Trophoblast cell (in vitro differentiated cells and primary cell): ENCODE measurements around the gene MICALL2.

ENCODE experiments used
- DNase-seq, 2 donors: peaks; one replicate each; pipeline ENCODE4 v3.0.0-alpha.2; 2016
- H2AFZ ChIP-seq: 2 replicates; pipeline ENCODE4 v1.6.1; 2013; ENCODE audit warnings: low read length, moderate library complexity, mild to moderate bottlenecking; ENCODE audit not compliant: insufficient read depth, poor library complexity
- H2AK5ac ChIP-seq: 2 replicates; pipeline ENCODE4 v1.6.1; 2013; ENCODE audit warnings: mild to moderate bottlenecking, low read length
- H2BK120ac ChIP-seq: 2 replicates; pipeline ENCODE4 v1.6.1; 2013; ENCODE audit warnings: low read length, mild to moderate bottlenecking, moderate library complexity; ENCODE audit not compliant: insufficient read depth, poor library complexity
- H2BK12ac ChIP-seq: 2 replicates; pipeline ENCODE4 v1.6.1; 2013; ENCODE audit warnings: mild to moderate bottlenecking, low read length, moderate library complexity
- H2BK5ac ChIP-seq: 2 replicates; pipeline ENCODE4 v1.6.1; 2013; ENCODE audit warnings: low read length, low read depth, moderate library complexity, mild to moderate bottlenecking; ENCODE audit not compliant: poor library complexity
- H3K14ac ChIP-seq: 2 replicates; pipeline ENCODE4 v1.6.1; 2013; ENCODE audit warnings: mild to moderate bottlenecking, low read length
- H3K18ac ChIP-seq: 2 replicates; pipeline ENCODE4 v1.6.1; 2013; ENCODE audit warnings: mild to moderate bottlenecking, low read length
- H3K23ac ChIP-seq: 2 replicates; pipeline ENCODE4 v1.6.1; 2013; ENCODE audit warnings: low read length
- H3K27ac ChIP-seq: 2 replicates; pipeline ENCODE4 v1.5.1; 2013; ENCODE audit warnings: low read depth, mild to moderate bottlenecking, inconsistent platforms, low read length, moderate library complexity
- H3K27me3 ChIP-seq: 2 replicates; pipeline ENCODE4 v1.6.1; 2013; ENCODE audit warnings: inconsistent platforms, mild to moderate bottlenecking, low read length, moderate library complexity; ENCODE audit not compliant: insufficient read depth
- H3K36me3 ChIP-seq, 2 experiments: 1 replicate in 1 of 2; 2 replicates in 1 of 2; pipeline ENCODE4 v1.6.1; 2013; ENCODE audit warnings: low read length in 2 of 2, mild to moderate bottlenecking in 2 of 2, moderate library complexity in 1 of 2; ENCODE audit not compliant: insufficient read depth in 2 of 2, control insufficient read depth in 1 of 2
- H3K4ac ChIP-seq: 2 replicates; pipeline ENCODE4 v1.6.1; 2013; ENCODE audit warnings: low read depth, mild to moderate bottlenecking, low read length, moderate library complexity
- H3K4me1 ChIP-seq, 2 experiments: 1 replicate in 1 of 2; 2 replicates in 1 of 2; pipeline ENCODE4 v1.6.1; 2013; ENCODE audit warnings: low read length in 2 of 2, mild to moderate bottlenecking in 2 of 2, moderate library complexity in 1 of 2; ENCODE audit not compliant: insufficient read depth in 2 of 2, control insufficient read depth in 1 of 2
- H3K4me2 ChIP-seq: 2 replicates; pipeline ENCODE4 v1.6.1; 2013; ENCODE audit warnings: inconsistent platforms, mild to moderate bottlenecking, low read length, moderate library complexity
- H3K4me3 ChIP-seq: 2 replicates; pipeline ENCODE4 v1.5.1; 2013; ENCODE audit warnings: mild to moderate bottlenecking, low read depth, low read length, inconsistent platforms
- H3K79me1 ChIP-seq: one replicate; pipeline ENCODE4 v1.6.1; 2013; ENCODE audit warnings: low read length
- H3K79me2 ChIP-seq: 2 replicates; pipeline ENCODE4 v1.6.1; 2013; ENCODE audit warnings: low read length, mild to moderate bottlenecking; ENCODE audit not compliant: control insufficient read depth, insufficient read depth, poor library complexity
- H3K9ac ChIP-seq: 2 replicates; pipeline ENCODE4 v1.6.1; 2013; ENCODE audit warnings: mild to moderate bottlenecking, low read length
- H3K9me3 ChIP-seq: 2 replicates; pipeline ENCODE4 v1.6.1; 2013; ENCODE audit warnings: low read depth, mild to moderate bottlenecking, control low read depth, inconsistent platforms, low read length; ENCODE audit not compliant: insufficient read depth
- H4K12ac ChIP-seq: 2 replicates; pipeline ENCODE4 v1.6.1; 2013; ENCODE audit warnings: low read depth, mild to moderate bottlenecking, low read length, moderate library complexity
- H4K8ac ChIP-seq: 2 replicates; pipeline ENCODE4 v1.6.1; 2013; ENCODE audit warnings: low read depth, mild to moderate bottlenecking, low read length, moderate library complexity
- H4K91ac ChIP-seq: one replicate; pipeline ENCODE4 v1.6.1; 2013; ENCODE audit warnings: low read depth, mild to moderate bottlenecking, low read length, moderate library complexity
- WGBS: extraction: QIAGEN DNeasy Blood & Tissue Kit; methylation state at CpG from one replicate; pipeline ENCODE4 v1.1.7; 2013; ENCODE audit warnings: missing lambda C conversion rate; ENCODE audit not compliant: insufficient read length, insufficient coverage; ENCODE audit errors: extremely low coverage; 5-methylcytosine and 5-hydroxymethylcytosine counted together

MICALL2 gene

DNA sequence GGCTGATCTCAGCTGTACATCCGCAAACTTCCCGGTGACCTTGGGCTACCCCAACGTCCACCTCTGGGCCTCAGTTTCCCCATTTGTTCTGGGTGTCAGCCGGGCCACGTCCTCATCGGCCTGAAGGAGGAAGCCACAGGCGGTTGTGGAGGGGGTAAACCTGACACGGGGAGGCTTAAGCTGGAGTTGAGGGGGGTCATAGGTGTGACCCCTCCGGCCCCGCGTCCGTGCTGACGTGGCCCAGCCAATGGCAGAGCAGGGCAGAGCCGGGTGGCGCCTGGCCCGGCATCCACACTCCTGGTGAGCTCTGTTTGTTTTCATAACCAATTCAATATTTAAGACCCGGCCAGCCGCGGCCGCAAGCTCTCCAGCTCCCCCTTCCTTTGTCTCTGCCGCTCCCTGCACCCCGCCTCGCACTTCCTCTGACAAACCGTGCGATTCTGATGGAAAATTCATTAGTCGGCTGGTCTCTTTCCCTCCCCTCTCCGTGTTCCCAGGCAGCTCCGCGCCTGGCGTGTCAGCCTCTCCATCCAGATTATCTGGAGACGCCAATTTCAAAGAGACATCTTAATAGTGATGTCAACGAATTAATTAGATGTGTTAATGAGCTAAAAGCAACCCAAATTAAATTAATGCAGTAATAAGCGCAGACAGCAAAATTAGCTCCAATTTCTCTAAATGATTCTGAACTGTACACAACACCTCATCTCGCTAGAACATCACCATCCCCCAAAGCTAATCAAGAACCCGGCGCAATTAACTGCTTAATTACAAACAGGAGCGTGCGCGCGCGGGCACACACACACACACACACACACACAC, 55.4 kb downstream of the MICALL2 start:
- no peak for DNase-seq
- Histone ChIP-seq H3K9me3 (peaks cover 16% of the 10 kb centered on the region), H2BK5ac (no peak overlapping the region), H3K23ac (no peak overlapping the region), H3K79me2 (no peaks in the 10 kb centered on the region), H3K4me3 (peak overlapping the region; percentile 6), H3K4me2 (no peak overlapping the region), H3K27ac (no peak overlapping the region), H2AFZ (no peak overlapping the region), H2BK120ac (no peak overlapping the region), H2BK12ac (no peak overlapping the region), H3K4me1 (no peaks in the 10 kb centered on the region), H3K36me3 (no peaks in the 10 kb centered on the region), H3K79me1 (no peaks in the 10 kb centered on the region), H4K8ac (no peak overlapping the region), H3K27me3 (peaks cover 20% of the 10 kb centered on the region), H3K18ac (no peak overlapping the region), H2AK5ac (no peak overlapping the region), H3K9ac (no peak overlapping the region), H4K12ac (no peak overlapping the region), H3K14ac (no peak overlapping the region), H4K91ac (no peak overlapping the region), H3K4ac (no peak overlapping the region)
- WGBS, result no CpG with 5 or more reads among the region's 41 CpGs

DNA sequence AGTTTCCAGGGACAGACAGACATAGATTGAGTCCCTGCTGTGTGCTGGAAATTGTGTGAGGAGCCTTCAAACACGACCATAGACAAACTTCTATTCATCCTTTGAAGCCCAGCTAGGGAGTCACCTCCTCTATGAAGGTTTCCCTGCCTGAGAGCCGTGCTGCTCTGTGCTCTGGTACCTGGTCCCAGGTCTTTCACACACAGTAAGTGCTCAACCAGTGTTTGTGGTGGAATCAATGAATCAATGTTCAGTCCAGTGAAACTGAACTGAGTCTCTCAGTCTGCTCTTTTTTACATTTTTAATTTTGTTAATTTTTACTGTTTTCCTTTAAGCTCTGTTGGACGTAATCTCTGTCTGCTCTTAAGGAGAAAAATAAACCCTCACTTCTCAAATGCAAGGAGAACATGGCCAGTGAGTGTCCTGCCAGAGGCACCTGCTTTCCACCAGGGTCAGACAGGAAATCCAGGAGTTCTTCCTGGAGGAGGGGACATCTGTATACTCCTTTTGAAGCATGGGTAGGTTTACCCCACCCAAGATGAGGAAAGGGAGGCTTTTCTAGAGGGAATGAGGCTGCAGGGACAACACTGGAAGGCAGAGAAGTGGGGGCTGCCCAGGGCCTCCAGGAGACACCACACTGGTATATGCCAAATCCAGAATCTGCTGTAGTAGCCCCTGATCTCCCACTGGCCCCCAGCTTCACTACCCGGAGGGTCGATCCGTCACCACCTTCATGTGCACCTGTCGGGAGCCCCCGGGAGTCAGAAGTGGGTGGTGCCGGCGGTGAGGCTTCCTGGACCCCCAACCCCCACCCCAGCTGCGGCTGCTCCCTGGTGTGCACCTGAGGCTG, 56.3 kb downstream of the MICALL2 start:
- no peak overlapping the region for H3K4me3 ChIP-seq
- no peak overlapping the region for H2AK5ac ChIP-seq
- no peak overlapping the region for H2BK120ac ChIP-seq
- H2AFZ ChIP-seq, result no peak overlapping the region
- peaks cover 20% of the 10 kb centered on the region for H3K27me3 ChIP-seq
- no peak overlapping the region for H4K8ac ChIP-seq
- no peaks in the 10 kb centered on the region for H3K36me3 ChIP-seq
- H3K14ac ChIP-seq, result no peak overlapping the region
- no peak overlapping the region for H3K4me2 ChIP-seq
- no peaks in the 10 kb centered on the region for H3K79me1 ChIP-seq
- no peak overlapping the region for H3K9ac ChIP-seq
- no peaks in the 10 kb centered on the region for H3K79me2 ChIP-seq
- H3K23ac ChIP-seq, result no peak overlapping the region
- H3K4me1 ChIP-seq, result no peaks in the 10 kb centered on the region
- H3K27ac ChIP-seq, result no peak overlapping the region
- H2BK12ac ChIP-seq, result no peak overlapping the region
- H3K4ac ChIP-seq, result no peak overlapping the region
- no CpG with 5 or more reads among the region's 11 CpGs for WGBS
- H4K12ac ChIP-seq, result no peak overlapping the region
- no peak overlapping the region for H2BK5ac ChIP-seq
- H4K91ac ChIP-seq, result no peak overlapping the region
- H3K9me3 ChIP-seq, result peaks cover 15% of the 10 kb centered on the region
- no peak for DNase-seq
- no peak overlapping the region for H3K18ac ChIP-seq

DNA sequence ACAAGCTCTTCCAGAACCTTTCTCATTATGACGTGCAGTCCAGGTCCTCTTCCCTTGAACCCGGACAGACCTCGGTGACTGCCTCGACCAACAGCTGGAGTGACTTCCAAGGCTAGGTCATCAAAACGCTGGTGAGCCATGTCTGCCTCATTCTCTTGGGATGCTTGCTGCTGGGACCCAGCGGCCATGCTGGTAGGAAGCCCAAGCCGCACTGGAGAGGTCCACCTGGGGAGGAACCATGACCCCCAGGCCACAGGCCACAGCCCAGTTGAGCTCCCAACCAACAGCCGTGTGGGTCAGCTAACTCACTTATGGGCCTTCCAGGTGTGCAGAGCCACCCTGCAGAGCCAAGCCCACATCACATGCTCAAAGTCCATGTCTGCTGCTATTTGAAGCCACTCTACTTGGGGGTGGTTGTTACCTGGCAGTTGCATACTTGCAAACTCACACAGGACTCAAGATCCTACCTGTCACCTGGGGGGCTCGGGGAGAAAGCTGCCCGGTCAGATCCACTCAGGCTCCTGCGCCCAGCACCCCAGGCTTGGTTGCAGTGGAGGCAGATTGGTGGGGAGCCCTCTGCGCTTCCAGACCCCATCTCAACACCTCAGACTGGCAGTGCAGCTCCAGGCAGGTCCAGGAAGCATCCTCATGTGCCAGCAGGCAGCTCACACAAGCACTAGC, 57.0 kb downstream of the MICALL2 start:
- H2AFZ ChIP-seq, result no peak overlapping the region
- H3K4me1 ChIP-seq, result no peaks in the 10 kb centered on the region
- no peak overlapping the region for H4K91ac ChIP-seq
- no peaks in the 10 kb centered on the region for H3K79me1 ChIP-seq
- no peak overlapping the region for H3K4me3 ChIP-seq
- no peak overlapping the region for H2AK5ac ChIP-seq
- peaks cover 20% of the 10 kb centered on the region for H3K27me3 ChIP-seq
- H3K23ac ChIP-seq, result no peak overlapping the region
- H2BK5ac ChIP-seq, result no peak overlapping the region
- DNase-seq, result no peak
- H3K4me2 ChIP-seq, result no peak overlapping the region
- no peaks in the 10 kb centered on the region for H3K79me2 ChIP-seq
- no peak overlapping the region for H3K9ac ChIP-seq
- no peak overlapping the region for H2BK120ac ChIP-seq
- no CpG with 5 or more reads among the region's 12 CpGs for WGBS
- H3K4ac ChIP-seq, result no peak overlapping the region
- no peaks in the 10 kb centered on the region for H3K36me3 ChIP-seq
- peaks cover 16% of the 10 kb centered on the region for H3K9me3 ChIP-seq
- H3K18ac ChIP-seq, result no peak overlapping the region
- no peak overlapping the region for H2BK12ac ChIP-seq
- no peak overlapping the region for H3K14ac ChIP-seq
- H4K8ac ChIP-seq, result no peak overlapping the region
- H4K12ac ChIP-seq, result no peak overlapping the region
- H3K27ac ChIP-seq, result no peak overlapping the region

DNA sequence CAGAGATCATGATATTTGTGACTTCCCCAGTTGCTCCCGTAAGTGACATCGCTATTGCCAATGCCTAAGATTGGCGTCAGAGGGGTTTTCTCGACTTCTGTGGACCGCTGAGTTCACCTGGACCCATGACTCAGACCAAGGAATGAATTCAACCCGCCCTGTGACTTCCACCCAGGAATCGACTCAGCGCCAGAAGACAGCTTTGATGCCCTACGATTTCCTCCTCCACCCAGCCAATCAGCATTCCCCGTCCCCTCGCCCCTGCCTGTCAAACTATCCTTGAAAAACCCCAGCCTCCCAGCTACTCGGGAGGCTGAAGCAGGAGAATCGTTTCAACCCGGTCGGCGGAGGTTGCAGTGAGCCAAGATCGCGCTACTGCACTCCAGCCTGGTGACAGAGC, 58.3 kb downstream of the MICALL2 start:
- H3K9me3 ChIP-seq, result peaks cover 17% of the 10 kb centered on the region
- H3K79me1 ChIP-seq, result no peaks in the 10 kb centered on the region
- peaks cover 20% of the 10 kb centered on the region for H3K27me3 ChIP-seq
- H4K12ac ChIP-seq, result no peak overlapping the region
- peak; percentile 23 to 50 for DNase-seq
- no peak overlapping the region for H3K4me3 ChIP-seq
- H3K27ac ChIP-seq, result no peak overlapping the region
- no peaks in the 10 kb centered on the region for H3K79me2 ChIP-seq
- H4K8ac ChIP-seq, result no peak overlapping the region
- H3K36me3 ChIP-seq, result no peaks in the 10 kb centered on the region
- H2BK120ac ChIP-seq, result no peak overlapping the region
- no peak overlapping the region for H2BK5ac ChIP-seq
- H3K4me1 ChIP-seq, result no peaks in the 10 kb centered on the region
- no peak overlapping the region for H3K14ac ChIP-seq
- H3K4ac ChIP-seq, result no peak overlapping the region
- no peak overlapping the region for H3K18ac ChIP-seq
- H4K91ac ChIP-seq, result no peak overlapping the region
- H2AK5ac ChIP-seq, result no peak overlapping the region
- H2BK12ac ChIP-seq, result no peak overlapping the region
- H2AFZ ChIP-seq, result no peak overlapping the region
- no peak overlapping the region for H3K4me2 ChIP-seq
- no peak overlapping the region for H3K9ac ChIP-seq
- no peak overlapping the region for H3K23ac ChIP-seq
- no CpG with 5 or more reads among the region's 18 CpGs for WGBS
